Epidermal melanocyte (primary cell): Measurements from ENCODE around the gene KCNG3.

Experiments used
- DNase-seq: peaks from one replicate; pipeline ENCODE4 v3.0.0; 2011; ENCODE audit warnings: low spot score; ENCODE audit not compliant: insufficient read length

The KCNG3 gene

GRCh38 chr2:42486145-42486906 is 7.5 kb downstream of the KCNG3 start:
- DNase-seq: no peak

GRCh38 chr2:42480402-42480801 is 13.4 kb downstream of the KCNG3 start:
- DNase-seq: no peak

- no peak for DNase-seq
Measured at GRCh38 chr2:42474765-42475454, 18.9 kb downstream of the KCNG3 start.

- DNase-seq: no peak
Measured at GRCh38 chr2:42470706-42471105, 23.1 kb downstream of the KCNG3 start.

GRCh38 chr2:42464631-42465030 is 29.2 kb downstream of the KCNG3 start:
- DNase-seq: no peak

- DNase-seq: no peak
Measured at GRCh38 chr2:42463570-42463969, 30.2 kb downstream of the KCNG3 start.

- DNase-seq: no peak
Measured at GRCh38 chr2:42459296-42459695, 34.5 kb downstream of the KCNG3 start.

GRCh38 chr2:42458396-42458795 is 35.4 kb downstream of the KCNG3 start:
- no peak for DNase-seq

GRCh38 chr2:42457011-42457410 is 36.8 kb downstream of the KCNG3 start:
- no peak for DNase-seq

GRCh38 chr2:42456126-42456839 is 37.5 kb downstream of the KCNG3 start:
- no peak for DNase-seq

- DNase-seq: no peak
Measured at GRCh38 chr2:42452545-42452944, 41.2 kb downstream of the KCNG3 start.

GRCh38 chr2:42450136-42450535 is 43.6 kb downstream of the KCNG3 start:
- no peak for DNase-seq

- no peak for DNase-seq
Measured at GRCh38 chr2:42449163-42450087, 44.4 kb downstream of the KCNG3 start.

GRCh38 chr2:42448163-42448562 is 45.6 kb downstream of the KCNG3 start:
- no peak for DNase-seq

- DNase-seq: no peak
Measured at GRCh38 chr2:42446503-42447271, 47.1 kb downstream of the KCNG3 start.

GRCh38 chr2:42443718-42444399 is 49.9 kb downstream of the KCNG3 start:
- DNase-seq: no peak

GRCh38 chr2:42442774-42443173 is 51.0 kb downstream of the KCNG3 start:
- DNase-seq: no peak

- DNase-seq: no peak
Measured at GRCh38 chr2:42438685-42439084, 55.1 kb downstream of the KCNG3 start.

GRCh38 chr2:42436370-42436769 is 57.4 kb downstream of the KCNG3 start:
- no peak for DNase-seq

- DNase-seq: no peak
Measured at GRCh38 chr2:42435628-42436027, 58.2 kb downstream of the KCNG3 start.
